LoVo (cell line): ENCODE data around the gene LTBP1.
"Not testable (repeated sequence)": the region's sequence is repeated elsewhere in the genome, so short reads cannot be mapped to it uniquely, and the experiment has no call there.

Source experiments
- DNase-seq: peaks from one replicate; pipeline ENCODE4 v3.0.0-alpha.2; 2016; ENCODE audit warnings: low spot score

LTBP1 gene

DNA sequence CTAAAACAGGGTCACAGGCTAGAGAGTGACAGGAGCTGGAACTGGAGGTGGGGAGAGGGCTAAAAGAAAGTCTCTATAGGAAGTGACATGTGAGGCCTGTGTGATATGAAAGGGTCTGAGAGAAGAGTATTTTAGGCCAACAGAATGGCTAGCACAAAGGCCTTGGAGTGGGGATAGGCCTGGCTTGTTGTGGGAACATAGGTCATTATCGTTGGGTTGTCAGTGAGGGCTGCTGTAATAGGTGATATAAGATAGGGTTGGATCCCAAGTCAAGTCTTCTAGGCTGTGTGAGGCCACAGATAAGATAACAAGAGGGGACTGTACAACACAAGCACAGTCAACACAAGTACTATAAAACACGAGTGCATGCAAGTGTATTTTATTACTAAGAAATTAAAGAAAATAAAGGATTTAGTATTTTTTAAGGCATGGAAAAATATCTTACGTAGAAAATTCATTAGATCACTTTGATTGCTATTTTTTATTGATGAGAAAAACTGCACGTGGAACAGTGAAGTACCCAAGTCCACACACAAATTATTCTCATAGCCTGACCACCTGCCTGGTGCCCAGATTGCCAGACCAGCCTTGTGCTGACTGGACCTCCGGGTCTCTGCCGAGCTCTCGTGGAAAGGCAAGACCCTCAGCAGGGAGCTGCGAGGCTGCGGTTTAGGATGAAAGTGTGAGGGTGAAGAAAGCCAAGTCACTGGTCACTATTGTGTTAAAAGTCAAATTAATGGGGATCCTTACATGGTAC is 14.1 kb downstream of the LTBP1 start:
- DNase-seq: no peak

GRCh38 chr2:32962690-32963089 is 15.9 kb downstream of the LTBP1 start:
- DNase-seq: no peak

GRCh38 chr2:32963941-32964340 is 17.2 kb downstream of the LTBP1 start:
- DNase-seq: no peak

- DNase-seq: no peak
These were observed 18.9 kb downstream of the LTBP1 start for GRCh38 chr2:32965523-32966171.

DNA sequence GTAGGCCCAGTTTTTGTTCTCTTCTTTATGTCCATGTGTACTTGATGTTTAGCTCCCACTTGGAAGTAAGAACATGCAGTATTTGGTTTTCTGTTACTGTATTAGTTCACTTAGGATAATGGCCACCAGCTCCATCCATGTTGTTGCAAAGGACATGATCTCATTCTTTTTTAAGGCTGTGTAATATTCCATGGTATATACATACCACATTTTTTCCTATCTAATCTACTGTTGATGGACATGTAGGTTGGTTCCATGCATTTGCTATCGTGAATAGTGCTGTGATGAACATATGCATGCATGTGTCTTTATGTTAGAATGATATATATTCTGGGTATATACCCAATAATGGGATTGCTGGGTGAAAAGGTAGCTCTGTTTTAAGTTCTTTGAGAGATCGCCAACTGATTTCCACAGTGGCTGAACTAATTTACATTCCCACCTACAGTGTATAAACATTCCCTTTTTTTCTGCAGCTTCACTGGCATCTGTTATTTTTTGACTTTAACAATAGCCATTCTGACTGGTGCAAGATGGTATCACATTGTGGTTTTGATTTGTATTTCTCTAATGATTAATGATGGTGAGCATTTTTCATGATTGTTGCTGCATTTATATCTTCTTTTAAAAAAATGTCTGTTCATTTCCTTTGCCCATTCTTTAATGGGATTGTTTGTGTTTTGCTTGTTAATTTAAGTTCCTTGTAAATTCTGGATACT is 22.9 kb downstream of the LTBP1 start:
- DNase-seq: no peak

DNA sequence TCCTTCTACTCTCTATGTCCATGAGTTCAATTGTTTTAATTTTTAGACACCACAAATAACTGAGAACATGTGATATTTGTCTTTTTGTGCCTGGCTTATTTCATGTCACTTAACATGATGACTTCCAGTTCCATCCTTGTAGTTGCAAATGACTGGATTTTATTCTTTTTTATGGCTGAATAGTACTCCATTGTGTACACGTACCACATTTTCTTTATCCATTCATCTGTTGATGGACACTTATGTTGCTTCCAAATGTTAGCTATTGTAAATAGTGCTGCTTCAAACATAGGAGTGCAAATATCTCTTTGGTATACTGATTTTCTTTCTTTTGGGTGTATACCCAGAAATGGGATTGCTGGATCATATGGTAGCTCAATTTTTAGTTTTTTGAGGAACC is 27.0 kb downstream of the LTBP1 start:
- DNase-seq: not testable (repeated sequence)

DNA sequence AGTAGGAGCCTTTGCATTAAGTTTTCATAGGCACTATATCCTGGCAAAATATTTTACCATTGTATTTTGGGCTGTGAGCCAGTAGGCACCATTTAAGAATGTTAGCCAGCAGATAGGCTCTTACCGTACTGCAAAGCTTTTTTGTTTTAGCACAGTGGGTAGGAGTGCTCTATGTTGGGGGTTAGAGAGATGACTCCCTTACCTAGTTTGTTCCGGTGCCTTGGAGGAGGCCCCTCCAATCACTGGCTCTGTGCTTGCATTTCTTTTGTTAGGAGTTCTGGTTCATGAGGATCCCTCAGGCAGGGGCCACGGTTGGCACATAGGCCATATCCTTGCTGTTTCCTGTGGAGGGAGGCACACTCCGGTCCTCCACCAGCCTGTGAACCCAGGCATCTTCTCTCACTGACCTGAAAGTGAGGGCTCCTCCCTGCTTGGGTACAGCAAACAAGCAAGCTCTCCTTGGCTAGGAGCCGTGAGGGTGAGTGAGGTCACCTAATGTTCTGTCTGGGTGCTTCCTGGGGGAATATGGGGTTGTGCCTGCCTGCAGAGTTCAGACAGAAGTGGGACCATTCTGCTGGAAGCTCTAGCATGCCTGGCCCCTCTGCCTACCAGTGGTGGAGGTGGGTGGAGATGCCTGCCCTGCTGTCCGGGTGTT is 29.8 kb downstream of the LTBP1 start:
- DNase-seq: no peak

GRCh38 chr2:32977228-32977758 is 30.5 kb downstream of the LTBP1 start:
- DNase-seq: peak; percentile 92

DNA sequence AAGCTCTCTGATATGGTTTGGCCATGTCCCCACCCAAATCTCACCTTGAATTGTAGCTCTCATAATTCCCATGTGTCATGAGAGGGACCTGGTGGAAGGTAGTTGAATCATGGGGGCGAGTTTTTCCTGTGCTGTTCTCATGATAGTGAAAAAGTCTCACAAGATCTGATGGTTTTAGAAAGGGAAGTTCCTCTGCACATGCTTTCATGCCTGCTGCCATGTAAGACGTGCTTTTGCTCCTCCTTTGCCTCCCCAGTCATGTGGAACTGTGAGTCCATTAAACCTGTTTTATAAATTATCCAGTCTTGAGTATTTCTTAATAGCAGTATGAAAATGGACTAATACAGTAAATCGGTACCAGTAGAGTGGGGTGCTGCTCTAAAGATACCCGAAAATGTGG is 34.9 kb downstream of the LTBP1 start:
- DNase-seq: no peak

DNA sequence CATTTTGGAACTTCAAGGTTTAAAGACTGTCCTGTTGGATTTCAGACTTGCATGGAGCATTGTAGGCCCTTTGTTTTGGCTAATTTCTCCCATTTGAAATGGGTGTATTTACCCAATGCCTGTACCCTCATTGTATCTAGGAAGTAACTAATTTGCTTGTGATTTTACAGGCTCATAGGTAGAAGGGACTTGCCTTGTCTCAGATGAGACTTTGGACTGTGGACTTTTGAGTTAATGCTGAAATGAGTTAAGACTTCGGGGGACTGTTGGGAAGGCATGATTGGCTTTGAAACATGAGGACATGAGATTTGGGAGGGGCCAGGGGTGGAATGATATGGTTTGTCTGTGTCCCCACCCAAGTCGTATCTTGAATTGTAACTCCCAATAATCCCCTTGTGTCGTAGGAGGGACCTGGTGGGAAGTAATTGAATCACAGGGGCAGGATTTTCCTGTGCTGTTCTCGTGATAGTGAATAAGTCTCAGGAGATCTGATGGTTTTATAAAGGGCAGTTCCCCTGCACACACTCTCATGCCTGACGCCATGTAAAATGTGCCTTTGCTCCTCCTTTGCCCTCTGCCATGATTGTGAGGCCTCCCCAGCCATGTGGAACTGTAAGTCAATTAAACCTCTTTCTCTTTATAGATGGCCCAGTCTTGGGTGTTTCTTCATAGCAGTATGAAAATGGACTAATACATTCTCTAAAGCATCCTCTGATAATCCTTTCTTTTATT is 36.6 kb downstream of the LTBP1 start:
- DNase-seq: not testable (repeated sequence)

DNA sequence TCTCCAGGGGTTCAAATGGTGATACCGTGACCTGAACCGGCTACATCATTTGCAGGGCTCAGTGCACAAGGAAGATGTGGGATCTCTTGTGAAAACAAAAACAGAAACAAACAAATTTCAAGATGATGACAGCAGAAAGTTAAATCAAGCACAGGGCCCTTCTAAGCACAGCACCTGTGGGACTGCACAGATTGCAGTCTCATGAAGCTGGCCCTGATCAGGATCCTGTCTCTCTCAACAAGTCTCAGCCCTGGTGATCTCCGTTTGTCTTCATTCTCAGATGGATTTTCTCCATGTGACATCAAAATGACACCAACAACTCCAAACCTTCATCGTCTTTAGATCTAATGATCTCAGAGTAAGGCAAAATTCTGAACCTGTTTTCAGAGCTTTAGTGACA is 39.7 kb downstream of the LTBP1 start:
- no peak for DNase-seq

- no peak for DNase-seq
These were observed 41.8 kb downstream of the LTBP1 start for GRCh38 chr2:32988525-32988924.

GRCh38 chr2:32990556-32990955 is 43.8 kb downstream of the LTBP1 start:
- DNase-seq: no peak

DNA sequence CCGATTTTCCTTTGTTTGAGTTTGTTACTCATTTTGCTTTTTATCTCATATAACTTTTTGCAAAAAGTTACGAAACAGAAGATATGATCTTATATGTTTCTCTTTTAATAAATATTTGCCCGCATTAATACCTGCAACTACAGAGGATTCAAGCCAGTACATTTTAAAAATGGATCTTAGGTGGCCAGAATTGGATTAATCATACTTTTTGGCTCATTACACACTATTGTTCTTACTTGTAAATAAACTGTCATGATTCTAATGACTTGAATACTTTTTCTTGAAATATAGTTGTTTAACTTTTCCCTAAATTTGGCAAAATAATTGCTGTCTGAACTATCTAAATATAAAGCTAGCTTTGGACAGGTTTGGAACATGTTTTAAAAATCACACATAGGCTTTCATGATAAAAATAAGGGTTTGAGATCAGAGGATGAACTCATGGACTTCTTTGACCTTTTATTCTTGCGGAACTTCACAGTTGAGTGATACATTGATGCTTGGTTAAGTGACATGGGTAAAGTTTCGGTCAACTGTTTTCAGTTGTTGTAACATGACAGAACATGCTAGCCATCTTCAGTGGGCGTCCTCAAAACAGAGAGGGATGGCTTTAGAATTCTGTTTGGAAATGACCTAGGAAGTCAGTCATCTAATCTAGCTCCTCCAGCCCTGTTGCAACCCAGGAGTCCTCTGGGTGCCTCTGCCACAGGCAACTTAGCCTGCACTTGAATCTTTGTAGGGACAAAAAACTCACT is 44.5 kb downstream of the LTBP1 start:
- no peak for DNase-seq

DNA sequence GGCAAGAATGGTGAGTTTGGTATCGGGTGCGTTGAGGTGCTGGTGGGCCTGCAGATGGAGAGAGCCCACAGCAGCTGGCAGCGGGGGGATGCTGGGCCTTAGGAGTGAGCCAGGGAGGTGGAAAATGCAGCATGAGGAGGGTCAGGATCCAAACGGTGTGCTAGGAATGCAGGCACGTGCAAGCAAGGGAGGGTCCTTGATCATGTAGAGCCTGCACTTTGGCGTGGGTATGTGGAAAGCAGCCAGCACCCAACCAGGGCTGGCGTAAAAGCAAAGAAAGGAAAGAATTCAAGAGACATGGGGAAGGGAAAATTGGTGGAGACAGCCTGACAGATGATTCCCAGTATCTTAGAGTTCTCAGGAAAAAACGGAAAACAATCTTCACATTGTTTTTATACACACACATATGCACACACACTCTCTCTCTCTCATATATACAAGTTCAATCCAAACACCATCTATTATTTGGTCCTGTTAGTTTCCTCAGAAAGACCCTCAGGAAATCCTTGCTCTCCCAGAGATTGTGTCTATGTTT is 46.3 kb downstream of the LTBP1 start:
- no peak for DNase-seq

GRCh38 chr2:32997705-32998104 is 51.0 kb downstream of the LTBP1 start:
- DNase-seq: no peak

GRCh38 chr2:33000986-33001385 is 54.2 kb downstream of the LTBP1 start:
- no peak for DNase-seq

- DNase-seq: no peak
These were observed 55.1 kb downstream of the LTBP1 start for GRCh38 chr2:33001823-33002222.

GRCh38 chr2:33002863-33003262 is 56.1 kb downstream of the LTBP1 start:
- DNase-seq: no peak

GRCh38 chr2:33005057-33005456 is 58.3 kb downstream of the LTBP1 start:
- no peak for DNase-seq

GRCh38 chr2:33008716-33009115 is 62.0 kb downstream of the LTBP1 start:
- DNase-seq: no peak
